HEK293T (cell line): Measurements from ENCODE around the gene LONP2.
A peak's percentile ranks its signal among the peaks of the same experiment; 100 is the strongest.

ENCODE experiments used
- CTCF ChIA-PET: fragments of 350-600 bp; formaldehyde crosslinking; extraction: SDS; loops from one replicate; lab custom pipeline; 2021; ENCODE audit warnings: antibody characterized with exemption, inconsistent platforms; lab: Yijun Ruan, JAX
- POLR2A ChIA-PET: fragments of 350-600 bp; formaldehyde crosslinking; extraction: SDS; loops from one replicate; lab custom pipeline; 2020; ENCODE audit warnings: antibody characterized with exemption, inconsistent platforms; lab: Yijun Ruan, JAX
- DNase-seq: peaks from one replicate; pipeline ENCODE4 v3.0.0; 2012; ENCODE audit warnings: mixed read lengths; ENCODE audit errors: extremely low spot score
- ARNT ChIP-seq: fragments of 450-650 bp; IDR thresholded peaks from 2 replicates; pipeline ENCODE4 v1.6.1; 2017; ENCODE audit warnings: mild to moderate bottlenecking
- BHLHE40 ChIP-seq: fragments of 450-650 bp; IDR thresholded peaks from 2 replicates; pipeline ENCODE4 v1.6.1; 2016; ENCODE audit warnings: mild to moderate bottlenecking, moderate library complexity, borderline replicate concordance
- CTBP1 ChIP-seq: fragments of 450-650 bp; IDR thresholded peaks from 2 replicates; pipeline ENCODE4 v1.6.1; 2016; ENCODE audit warnings: borderline replicate concordance
- ELF4 ChIP-seq: fragments of 450-650 bp; IDR thresholded peaks from 2 replicates; pipeline ENCODE4 v1.6.1; 2017; ENCODE audit warnings: antibody characterized with exemption
- FOXA1 ChIP-seq: fragments of 450-650 bp; IDR thresholded peaks from 2 replicates; pipeline ENCODE4 v1.6.1; 2016; ENCODE audit warnings: mild to moderate bottlenecking
- FOXK2 ChIP-seq: fragments of 450-650 bp; IDR thresholded peaks from 2 replicates; pipeline ENCODE4 v1.6.1; 2016; ENCODE audit warnings: mild to moderate bottlenecking
- FOXM1 ChIP-seq: fragments of 450-650 bp; IDR thresholded peaks from 2 replicates; pipeline ENCODE4 v1.6.1; 2017; ENCODE audit warnings: mild to moderate bottlenecking, borderline replicate concordance
- HDGF ChIP-seq: fragments of 450-650 bp; IDR thresholded peaks from 2 replicates; pipeline ENCODE4 v1.6.1; 2017; ENCODE audit warnings: antibody characterized with exemption, borderline replicate concordance
- L3MBTL2 ChIP-seq: fragments of 450-650 bp; conservative IDR thresholded peaks from 2 replicates; pipeline ENCODE4 v1.6.1; 2016; ENCODE audit warnings: mild to moderate bottlenecking
- LEF1 ChIP-seq: fragments of 450-650 bp; IDR thresholded peaks from 2 replicates; pipeline ENCODE4 v1.6.1; 2017; ENCODE audit warnings: mild to moderate bottlenecking, borderline replicate concordance
- NFRKB ChIP-seq: fragments of 450-650 bp; IDR thresholded peaks from 2 replicates; pipeline ENCODE4 v1.6.1; 2016; ENCODE audit warnings: mild to moderate bottlenecking, moderate library complexity
- SP1 ChIP-seq: fragments of 450-650 bp; IDR thresholded peaks from 2 replicates; pipeline ENCODE4 v1.6.1; 2017
- SUZ12 ChIP-seq: fragments of 450-650 bp; IDR thresholded peaks from 2 replicates; pipeline ENCODE4 v1.6.1; 2016; ENCODE audit warnings: mild to moderate bottlenecking
- TARDBP ChIP-seq: fragments of 450-650 bp; IDR thresholded peaks from 2 replicates; pipeline ENCODE4 v1.6.1; 2016
- ZNF384 ChIP-seq: fragments of 450-650 bp; IDR thresholded peaks from 2 replicates; pipeline ENCODE4 v1.6.1; 2016
- TF ChIP-seq, protein P1 (sequence below): fragments of 450-650 bp; IDR thresholded peaks from 2 replicates; pipeline ENCODE4 v1.6.1; 2016

LONP2 gene

GRCh38 chr16:48383009-48383876, 139.1 kb downstream of the LONP2 start:
- CTCF ChIA-PET = no interaction called here
- TF ChIP-seq NFRKB (no peak), TARDBP (no peak), HDGF (no peak), L3MBTL2 (no peak), FOXM1 (no peak), ZNF384 (no peak), ARNT (no peak), LEF1 (no peak), BHLHE40 (no peak), FOXK2 (no peak), SUZ12 (no peak), ELF4 (no peak), FOXA1 (no peak), SP1 (no peak), CTBP1 (no peak)
- TF ChIP-seq, protein P1, sequence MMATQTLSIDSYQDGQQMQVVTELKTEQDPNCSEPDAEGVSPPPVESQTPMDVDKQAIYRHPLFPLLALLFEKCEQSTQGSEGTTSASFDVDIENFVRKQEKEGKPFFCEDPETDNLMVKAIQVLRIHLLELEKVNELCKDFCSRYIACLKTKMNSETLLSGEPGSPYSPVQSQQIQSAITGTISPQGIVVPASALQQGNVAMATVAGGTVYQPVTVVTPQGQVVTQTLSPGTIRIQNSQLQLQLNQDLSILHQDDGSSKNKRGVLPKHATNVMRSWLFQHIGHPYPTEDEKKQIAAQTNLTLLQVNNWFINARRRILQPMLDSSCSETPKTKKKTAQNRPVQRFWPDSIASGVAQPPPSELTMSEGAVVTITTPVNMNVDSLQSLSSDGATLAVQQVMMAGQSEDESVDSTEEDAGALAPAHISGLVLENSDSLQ = no peak
- DNase-seq = no peak
- POLR2A ChIA-PET = interaction anchor here (3.6 kb wide), 1 partner anchor 17 kb away, joined by 44 read pairs; no protein-coding TSS in a partner anchor

DNA sequence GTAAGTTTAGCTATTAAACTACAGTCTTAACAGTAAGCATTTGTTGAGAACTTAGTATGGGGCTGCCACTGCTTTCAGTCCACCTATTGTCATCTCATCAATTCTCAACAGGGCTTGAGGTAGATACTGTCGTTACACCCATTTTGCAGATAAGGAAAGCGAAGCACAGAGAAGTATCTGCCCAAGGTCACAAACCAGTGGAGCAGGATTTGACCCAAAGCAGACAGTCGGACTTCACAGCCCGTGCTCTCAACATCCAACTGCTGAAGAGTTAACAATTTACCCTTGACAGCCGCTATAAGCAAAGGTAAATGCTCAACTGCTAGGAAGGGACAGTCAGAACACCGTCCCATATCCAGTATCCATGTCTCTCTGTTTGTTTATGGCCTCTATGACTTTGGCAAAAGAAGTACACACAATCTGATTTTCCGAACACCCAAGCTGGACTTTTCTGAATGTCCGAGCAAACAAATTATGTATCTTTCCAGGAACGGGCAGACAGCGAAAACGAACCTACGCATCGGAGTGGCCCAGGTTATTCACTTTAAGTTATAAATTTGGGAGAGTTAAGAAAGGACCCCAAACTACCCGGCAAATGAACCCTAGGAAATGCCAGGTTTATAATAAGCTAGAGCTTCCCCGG, 139.9 kb downstream of the LONP2 start:
- CTCF ChIA-PET = interaction anchor here (0.5 to 0.6 kb wide), 2 partner anchors 13 to 227 kb away, joined by 3 read pairs; no protein-coding TSS in a partner anchor
- POLR2A ChIA-PET = interaction anchor here (3.6 kb wide), 1 partner anchor 18 kb away, joined by 44 read pairs; no protein-coding TSS in a partner anchor
- TF ChIP-seq SP1 (no peak), ELF4 (no peak), FOXK2 (no peak), NFRKB (no peak), FOXA1 (no peak)
- TF ChIP-seq, protein P1 = no peak
- no peak for DNase-seq

GRCh38 chr16:48384520-48385252, 140.6 kb downstream of the LONP2 start:
- POLR2A ChIA-PET = interaction anchor here (0.7 to 3.6 kb wide), 10 partner anchors 8 to 238 kb away, joined by 3 to 44 read pairs (median 4); partner anchors contain the start of gene LONP2
- DNase-seq = peak; percentile 61
- no peak for TF ChIP-seq FOXA1
- TF ChIP-seq LEF1 = no peak
- no peak for TF ChIP-seq CTBP1
- no peak for TF ChIP-seq HDGF
- TF ChIP-seq BHLHE40 = no peak
- TF ChIP-seq NFRKB = no peak
- no peak for TF ChIP-seq SP1
- TF ChIP-seq, protein P1 = no peak
- TF ChIP-seq ELF4 = no peak
- no peak for TF ChIP-seq FOXK2
- no peak for TF ChIP-seq FOXM1
- TF ChIP-seq SUZ12 = no peak
- TF ChIP-seq TARDBP = no peak
- no peak for TF ChIP-seq ARNT
- TF ChIP-seq L3MBTL2 = no peak
- no peak for TF ChIP-seq ZNF384
- CTCF ChIA-PET = interaction anchor here (0.5 to 0.6 kb wide), 2 partner anchors 14 to 226 kb away, joined by 3 read pairs; no protein-coding TSS in a partner anchor

DNA sequence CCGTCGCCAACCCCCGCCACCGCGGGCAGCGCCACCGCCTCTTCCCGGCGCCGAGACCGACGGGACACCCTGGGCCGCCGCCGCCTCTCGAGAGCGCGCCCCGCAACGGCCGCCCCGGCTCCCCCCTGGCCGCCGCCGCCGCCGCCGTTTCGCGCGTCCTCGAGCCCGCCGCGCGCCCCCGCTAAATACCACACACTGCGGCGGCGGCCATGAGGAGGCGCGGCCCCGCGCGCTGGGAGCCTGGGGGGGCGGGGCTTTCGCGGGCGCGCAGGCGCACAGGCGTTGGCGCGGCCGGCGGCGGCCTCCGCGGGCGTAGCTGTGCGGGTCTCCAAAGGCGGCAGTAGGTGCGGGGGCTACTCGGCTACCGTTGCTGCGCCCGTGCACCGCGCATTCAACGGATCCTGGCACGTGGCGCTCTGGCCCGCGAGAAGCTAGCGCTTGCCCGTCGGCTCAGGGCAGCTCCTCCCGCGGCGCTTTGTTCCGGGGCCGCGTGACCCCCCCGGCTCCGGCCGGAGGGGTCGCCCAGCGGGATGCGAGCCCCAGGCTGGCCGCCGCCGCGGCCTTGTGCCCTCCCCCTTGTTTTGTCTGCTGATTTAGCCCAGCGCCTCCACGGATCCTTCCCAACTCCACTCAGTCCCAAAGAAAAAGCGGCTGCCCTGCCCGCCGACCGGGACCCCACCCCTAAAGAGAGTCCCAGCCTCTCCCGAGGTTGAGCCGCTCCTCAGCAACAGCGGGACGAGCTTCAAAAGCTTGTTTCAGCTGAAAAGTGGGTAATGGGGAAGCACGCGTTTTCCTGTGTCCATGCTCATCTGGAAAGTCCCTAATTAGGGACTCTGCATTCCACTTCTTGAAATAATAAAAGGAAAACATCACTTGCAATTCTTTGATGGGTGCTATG, 141.4 kb downstream of the LONP2 start, which contains the start of gene SIAH1:
TSS of gene SIAH1 (minus strand) at position 161 of the 898 bp plus-strand sequence. CDS start 22,985 bp downstream, outside the sequence.
- TF ChIP-seq FOXM1 = peak; percentile 63; the same call in 1 of the 2 replicates
- no peak for TF ChIP-seq SP1
- peak; percentile 56; the same call in 1 of the 2 replicates for TF ChIP-seq L3MBTL2
- TF ChIP-seq ZNF384 = no peak
- TF ChIP-seq LEF1 = 0 out of 2 replicates have a peak, but pooled peaks have one; percentile 12
- no peak for TF ChIP-seq NFRKB
- TF ChIP-seq ARNT = 0 out of 2 replicates have a peak, but pooled peaks have one; percentile 19
- TF ChIP-seq CTBP1 = no peak
- no peak for TF ChIP-seq SUZ12
- TF ChIP-seq ELF4 = no peak
- TF ChIP-seq FOXK2 = no peak
- ChIA-PET CTCF (interaction anchor here (0.6 kb wide), 1 partner anchor 24 kb away, joined by 3 read pairs; no protein-coding TSS in a partner anchor), POLR2A (interaction anchor here (0.7 to 3.6 kb wide), 15 partner anchors 9 to 245 kb away, joined by 3 to 44 read pairs (median 3); partner anchors contain the start of gene LONP2)
- DNase-seq = peak; percentile 92
